Measurements from ENCODE around the gene MIXL1.

The MIXL1 gene

DNA sequence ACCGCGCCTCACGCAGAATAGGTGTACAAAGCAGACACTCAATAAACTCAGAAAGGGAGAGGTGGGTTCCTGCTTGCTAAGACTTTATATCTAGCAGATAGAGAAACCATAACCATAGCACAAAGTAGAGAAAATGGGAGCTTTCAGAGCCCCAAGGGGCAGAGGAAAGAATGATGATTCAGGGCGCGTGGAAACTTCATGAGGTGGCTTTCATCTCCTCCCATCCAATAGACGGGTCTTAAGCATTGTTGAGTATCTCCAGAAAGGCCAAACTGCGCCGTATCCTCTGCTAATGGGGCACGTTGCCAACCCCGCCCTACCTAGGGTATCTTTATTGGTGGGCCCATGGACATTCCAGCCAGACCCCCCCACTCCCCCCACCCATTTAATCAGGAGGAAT lies 778 bp upstream of the MIXL1 start:
- H2AFZ ChIP-seq (ENCODE audit: insufficient read depth, low read length, poor library complexity) = no peak overlapping the region
- no peak overlapping the region for H2BK5ac ChIP-seq (ENCODE audit: low read depth, low read length, poor library complexity)
- no peak overlapping the region for H2AK5ac ChIP-seq (ENCODE audit: low read length)
- H3K4me2 ChIP-seq (ENCODE audit: low read length) = peak overlapping the region; percentile 84
- H3K9me3 ChIP-seq (ENCODE audit: insufficient read depth, low read depth, low read length) = no peaks in the 10 kb centered on the region
- H4K12ac ChIP-seq (ENCODE audit: low read depth, low read length) = no peak overlapping the region
- DNase-seq = no peak
- H3K18ac ChIP-seq (ENCODE audit: low read length) = no peak overlapping the region
- no peaks in the 10 kb centered on the region for H3K27me3 ChIP-seq (ENCODE audit: insufficient read depth, low read length)
- no CpG with 5 or more reads among the region's 10 CpGs for WGBS (ENCODE audit: extremely low coverage, insufficient coverage, insufficient read length)
- H3K36me3 ChIP-seq (ENCODE audit: control insufficient read depth in 1 of 2, insufficient read depth in 2 of 2, low read length in 2 of 2) = no peaks in the 10 kb centered on the region
- no peak overlapping the region for H2BK12ac ChIP-seq (ENCODE audit: low read length)
- no peak overlapping the region for H3K14ac ChIP-seq (ENCODE audit: low read length)
- H3K4me1 ChIP-seq (ENCODE audit: control insufficient read depth in 1 of 2, insufficient read depth in 2 of 2, low read length in 2 of 2) = peaks cover 0 to 5% of the 10 kb centered on the region in 2 experiments
- no peak overlapping the region for H3K4ac ChIP-seq (ENCODE audit: low read depth, low read length)
- no peak overlapping the region for H4K8ac ChIP-seq (ENCODE audit: low read depth, low read length)
- H2BK120ac ChIP-seq (ENCODE audit: insufficient read depth, low read length, poor library complexity) = no peak overlapping the region
- H3K9ac ChIP-seq (ENCODE audit: low read length) = no peak overlapping the region
- no peak overlapping the region for H3K4me3 ChIP-seq (ENCODE audit: low read depth, low read length)
- H4K91ac ChIP-seq (ENCODE audit: low read depth, low read length) = no peak overlapping the region
- H3K79me1 ChIP-seq (ENCODE audit: low read length) = peaks cover 5% of the 10 kb centered on the region
- no peak overlapping the region for H3K23ac ChIP-seq (ENCODE audit: low read length)
- no peak overlapping the region for H3K27ac ChIP-seq (ENCODE audit: low read depth, low read length)
- H3K79me2 ChIP-seq (ENCODE audit: control insufficient read depth, insufficient read depth, low read length, poor library complexity) = no peaks in the 10 kb centered on the region

DNA sequence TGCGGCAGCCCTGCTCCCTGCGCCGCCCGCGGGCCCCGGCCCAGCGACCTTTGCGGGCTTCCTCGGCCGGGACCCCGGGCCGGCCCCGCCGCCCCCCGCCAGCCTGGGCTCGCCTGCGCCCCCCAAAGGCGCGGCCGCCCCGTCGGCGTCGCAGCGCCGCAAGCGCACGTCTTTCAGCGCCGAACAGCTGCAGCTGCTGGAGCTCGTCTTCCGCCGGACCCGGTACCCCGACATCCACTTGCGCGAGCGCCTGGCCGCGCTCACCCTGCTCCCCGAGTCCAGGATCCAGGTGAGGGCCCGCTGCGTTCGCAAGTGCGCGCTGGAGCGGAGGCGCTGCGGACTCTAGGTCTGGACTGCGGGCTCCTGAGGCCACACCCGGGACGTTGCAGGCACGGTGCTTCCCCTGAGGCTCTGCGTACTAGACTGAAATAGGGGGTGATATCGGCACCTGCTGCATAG lies 351 bp downstream of the MIXL1 start:
- peak overlapping the region; percentile 78 for H3K4me3 ChIP-seq (ENCODE audit: low read depth, low read length)
- peaks cover 0 to 5% of the 10 kb centered on the region in 2 experiments for H3K4me1 ChIP-seq (ENCODE audit: control insufficient read depth in 1 of 2, insufficient read depth in 2 of 2, low read length in 2 of 2)
- H2BK12ac ChIP-seq (ENCODE audit: low read length) = peak overlapping the region; percentile 42
- peak in 1 of 2 donors; percentile 18 for DNase-seq
- H3K14ac ChIP-seq (ENCODE audit: low read length) = peak overlapping the region; percentile 41
- H3K79me1 ChIP-seq (ENCODE audit: low read length) = peaks cover 5% of the 10 kb centered on the region
- H3K79me2 ChIP-seq (ENCODE audit: control insufficient read depth, insufficient read depth, low read length, poor library complexity) = no peaks in the 10 kb centered on the region
- peak overlapping the region; percentile 8 for H3K4ac ChIP-seq (ENCODE audit: low read depth, low read length)
- H3K18ac ChIP-seq (ENCODE audit: low read length) = peak overlapping the region; percentile 46
- H3K4me2 ChIP-seq (ENCODE audit: low read length) = peak overlapping the region; percentile 84
- peak overlapping the region; percentile 80 for H2AFZ ChIP-seq (ENCODE audit: insufficient read depth, low read length, poor library complexity)
- no peaks in the 10 kb centered on the region for H3K27me3 ChIP-seq (ENCODE audit: insufficient read depth, low read length)
- H3K9ac ChIP-seq (ENCODE audit: low read length) = no peak overlapping the region
- H3K27ac ChIP-seq (ENCODE audit: low read depth, low read length) = no peak overlapping the region
- peaks cover 1 to 3% of the 10 kb centered on the region in 2 experiments for H3K36me3 ChIP-seq (ENCODE audit: control insufficient read depth in 1 of 2, insufficient read depth in 2 of 2, low read length in 2 of 2)
- no peak overlapping the region for H3K23ac ChIP-seq (ENCODE audit: low read length)
- H3K9me3 ChIP-seq (ENCODE audit: insufficient read depth, low read depth, low read length) = peaks cover 2% of the 10 kb centered on the region
- H2BK120ac ChIP-seq (ENCODE audit: insufficient read depth, low read length, poor library complexity) = peak overlapping the region; percentile 55
- no peak overlapping the region for H4K12ac ChIP-seq (ENCODE audit: low read depth, low read length)
- no peak overlapping the region for H2BK5ac ChIP-seq (ENCODE audit: low read depth, low read length, poor library complexity)
- H2AK5ac ChIP-seq (ENCODE audit: low read length) = no peak overlapping the region
- H4K8ac ChIP-seq (ENCODE audit: low read depth, low read length) = peak overlapping the region; percentile 51
- WGBS (ENCODE audit: extremely low coverage, insufficient coverage, insufficient read length) = no CpG with 5 or more reads among the region's 55 CpGs
- peak overlapping the region; percentile 10 for H4K91ac ChIP-seq (ENCODE audit: low read depth, low read length)

DNA sequence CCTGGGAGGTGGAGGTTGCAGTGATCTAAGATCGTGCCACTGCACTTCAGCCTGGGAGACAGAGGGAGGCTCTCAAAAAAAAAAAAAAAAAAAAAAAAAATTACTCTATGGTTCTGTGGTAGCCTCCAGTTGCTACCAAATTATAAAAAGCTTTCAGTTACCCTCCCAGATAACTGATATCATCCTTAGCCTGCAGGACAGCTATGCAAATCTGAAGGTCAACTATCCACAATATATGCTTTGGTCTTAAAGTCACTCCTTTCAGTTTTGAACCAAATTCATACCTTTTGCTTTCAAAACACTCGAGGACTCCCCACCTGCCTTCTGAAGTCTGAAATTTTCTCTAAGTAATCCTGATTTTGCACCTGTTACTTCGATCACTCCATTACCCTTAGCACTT lies 3.1 kb downstream of the MIXL1 start:
- H2AK5ac ChIP-seq (ENCODE audit: low read length) = no peak overlapping the region
- no peak overlapping the region for H4K91ac ChIP-seq (ENCODE audit: low read depth, low read length)
- no peak overlapping the region for H2AFZ ChIP-seq (ENCODE audit: insufficient read depth, low read length, poor library complexity)
- H4K8ac ChIP-seq (ENCODE audit: low read depth, low read length) = no peak overlapping the region
- no peak overlapping the region for H3K4me3 ChIP-seq (ENCODE audit: low read depth, low read length)
- no peak overlapping the region for H2BK120ac ChIP-seq (ENCODE audit: insufficient read depth, low read length, poor library complexity)
- no peak overlapping the region for H2BK5ac ChIP-seq (ENCODE audit: low read depth, low read length, poor library complexity)
- no peak overlapping the region for H4K12ac ChIP-seq (ENCODE audit: low read depth, low read length)
- H3K36me3 ChIP-seq (ENCODE audit: control insufficient read depth in 1 of 2, insufficient read depth in 2 of 2, low read length in 2 of 2) = peaks cover 3% of the 10 kb centered on the region in 2 experiments
- H3K9me3 ChIP-seq (ENCODE audit: insufficient read depth, low read depth, low read length) = peaks cover 2% of the 10 kb centered on the region
- H3K4me1 ChIP-seq (ENCODE audit: control insufficient read depth in 1 of 2, insufficient read depth in 2 of 2, low read length in 2 of 2) = no peaks in the 10 kb centered on the region
- H3K23ac ChIP-seq (ENCODE audit: low read length) = no peak overlapping the region
- no peak overlapping the region for H3K4me2 ChIP-seq (ENCODE audit: low read length)
- no CpG with 5 or more reads among the region's 3 CpGs for WGBS (ENCODE audit: extremely low coverage, insufficient coverage, insufficient read length)
- DNase-seq = no peak
- no peak overlapping the region for H3K4ac ChIP-seq (ENCODE audit: low read depth, low read length)
- H3K79me2 ChIP-seq (ENCODE audit: control insufficient read depth, insufficient read depth, low read length, poor library complexity) = no peaks in the 10 kb centered on the region
- H3K9ac ChIP-seq (ENCODE audit: low read length) = no peak overlapping the region
- no peak overlapping the region for H3K27ac ChIP-seq (ENCODE audit: low read depth, low read length)
- H3K18ac ChIP-seq (ENCODE audit: low read length) = no peak overlapping the region
- peaks cover 5% of the 10 kb centered on the region for H3K79me1 ChIP-seq (ENCODE audit: low read length)
- H3K14ac ChIP-seq (ENCODE audit: low read length) = no peak overlapping the region
- no peaks in the 10 kb centered on the region for H3K27me3 ChIP-seq (ENCODE audit: insufficient read depth, low read length)
- no peak overlapping the region for H2BK12ac ChIP-seq (ENCODE audit: low read length)

DNA sequence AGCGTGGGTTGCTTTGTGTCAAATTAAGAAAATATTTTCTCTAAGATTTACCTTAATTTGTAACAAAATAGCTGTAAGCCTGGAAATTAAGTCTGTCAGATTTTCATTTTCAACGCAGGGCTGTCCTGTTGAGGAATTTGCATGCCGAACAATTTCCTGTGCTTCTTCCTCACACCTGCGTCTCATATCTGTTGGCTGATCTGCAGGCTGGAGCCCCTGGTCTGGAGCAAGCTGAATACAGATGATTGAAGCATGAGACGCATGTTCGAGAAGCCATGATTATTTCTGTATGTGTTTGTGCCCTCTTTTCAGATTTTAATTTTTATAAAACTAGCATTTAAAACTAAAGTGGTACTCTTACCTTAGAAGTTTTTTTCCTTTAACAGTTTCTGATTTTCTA lies 9.8 kb downstream of the MIXL1 start:
- H3K79me2 ChIP-seq (ENCODE audit: control insufficient read depth, insufficient read depth, low read length, poor library complexity) = no peaks in the 10 kb centered on the region
- H2AFZ ChIP-seq (ENCODE audit: insufficient read depth, low read length, poor library complexity) = no peak overlapping the region
- H3K79me1 ChIP-seq (ENCODE audit: low read length) = no peaks in the 10 kb centered on the region
- no peak overlapping the region for H3K4me2 ChIP-seq (ENCODE audit: low read length)
- no peak overlapping the region for H3K9ac ChIP-seq (ENCODE audit: low read length)
- H4K12ac ChIP-seq (ENCODE audit: low read depth, low read length) = no peak overlapping the region
- no peak overlapping the region for H3K27ac ChIP-seq (ENCODE audit: low read depth, low read length)
- no peak overlapping the region for H4K91ac ChIP-seq (ENCODE audit: low read depth, low read length)
- no peak overlapping the region for H2BK5ac ChIP-seq (ENCODE audit: low read depth, low read length, poor library complexity)
- H2BK120ac ChIP-seq (ENCODE audit: insufficient read depth, low read length, poor library complexity) = no peak overlapping the region
- WGBS (ENCODE audit: extremely low coverage, insufficient coverage, insufficient read length) = no CpG with 5 or more reads among the region's 6 CpGs
- H3K18ac ChIP-seq (ENCODE audit: low read length) = no peak overlapping the region
- H2BK12ac ChIP-seq (ENCODE audit: low read length) = no peak overlapping the region
- H3K4me1 ChIP-seq (ENCODE audit: control insufficient read depth in 1 of 2, insufficient read depth in 2 of 2, low read length in 2 of 2) = no peaks in the 10 kb centered on the region
- H4K8ac ChIP-seq (ENCODE audit: low read depth, low read length) = no peak overlapping the region
- H3K4ac ChIP-seq (ENCODE audit: low read depth, low read length) = no peak overlapping the region
- H3K9me3 ChIP-seq (ENCODE audit: insufficient read depth, low read depth, low read length) = peaks cover 2% of the 10 kb centered on the region
- H3K23ac ChIP-seq (ENCODE audit: low read length) = no peak overlapping the region
- H3K4me3 ChIP-seq (ENCODE audit: low read depth, low read length) = no peak overlapping the region
- H3K36me3 ChIP-seq (ENCODE audit: control insufficient read depth in 1 of 2, insufficient read depth in 2 of 2, low read length in 2 of 2) = peaks cover 8 to 9% of the 10 kb centered on the region in 2 experiments
- no peak overlapping the region for H2AK5ac ChIP-seq (ENCODE audit: low read length)
- H3K27me3 ChIP-seq (ENCODE audit: insufficient read depth, low read length) = no peaks in the 10 kb centered on the region
- peak in 1 of 2 donors; percentile 23 for DNase-seq
- no peak overlapping the region for H3K14ac ChIP-seq (ENCODE audit: low read length)
